NT2/D1 (cell line): ENCODE measurements around the gene SPC25.

Experiments used
- SUZ12 ChIP-seq: IDR thresholded peaks from 2 replicates; pipeline ENCODE4 v1.6.1; 2011; ENCODE audit not compliant: insufficient read length, insufficient read depth; ENCODE audit errors: extremely low read depth
- YY1 ChIP-seq: IDR thresholded peaks from 2 replicates; pipeline ENCODE4 v1.6.1; 2011; ENCODE audit not compliant: insufficient read length, insufficient read depth
- ZNF274 ChIP-seq: IDR thresholded peaks from 2 replicates; pipeline ENCODE4 v1.6.1; 2011; ENCODE audit warnings: mild to moderate bottlenecking, low read depth, low read length

DNA sequence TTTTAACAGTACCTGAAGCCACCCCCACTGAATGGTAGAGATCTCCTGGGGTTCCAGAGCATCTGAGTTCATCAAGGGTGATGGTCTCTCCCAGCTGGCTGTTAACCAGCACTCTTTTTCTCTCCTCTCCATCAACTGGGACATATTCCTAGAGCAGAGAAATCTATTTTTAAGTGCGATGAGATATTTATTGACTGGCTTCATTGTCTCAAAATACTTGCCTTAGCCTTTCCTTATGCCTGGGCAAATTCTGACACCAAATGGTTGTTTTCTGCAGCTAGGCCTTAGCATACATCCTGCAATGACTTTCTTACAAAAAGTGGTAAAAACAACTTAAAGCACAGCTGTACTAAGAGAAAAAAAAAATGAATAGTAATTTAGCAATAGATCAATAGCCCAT is 68.2 kb downstream of the SPC25 start:
- no peak for TF ChIP-seq ZNF274
- no peak for TF ChIP-seq YY1
- TF ChIP-seq SUZ12 = no peak
